Urothelium cell line (cell line): ENCODE results near the gene PNMT.

ENCODE experiments used
- DNase-seq: peaks from one replicate; pipeline ENCODE4 v3.0.0; 2011; ENCODE audit warnings: low spot score, mixed read lengths
- FAIRE-seq: peaks from 2 replicates; lab custom pipeline; 2011; peaks lifted over from hg19 to GRCh38; lab: Jason Lieb, UNC

The PNMT gene

GRCh38 chr17:39652587-39653315, 15.5 kb upstream of the PNMT start:
- DNase-seq (no peak), FAIRE-seq (no peak)

GRCh38 chr17:39653316-39653661, 15.0 kb upstream of the PNMT start:
- FAIRE-seq: no peak
- no peak for DNase-seq

- FAIRE-seq: peak; percentile 20
- peak; percentile 80 for DNase-seq
Measured at GRCh38 chr17:39653662-39654331, 14.5 kb upstream of the PNMT start.

- FAIRE-seq (no peak), DNase-seq (no peak)
Measured at GRCh38 chr17:39655105-39655504, 13.1 kb upstream of the PNMT start.

GRCh38 chr17:39658346-39658745, 9.9 kb upstream of the PNMT start:
- DNase-seq: no peak
- no peak for FAIRE-seq

- no peak for DNase-seq
- no peak for FAIRE-seq
Measured at GRCh38 chr17:39658760-39659159, 9.5 kb upstream of the PNMT start.

GRCh38 chr17:39659279-39660010, 8.8 kb upstream of the PNMT start:
- no peak for DNase-seq
- no peak for FAIRE-seq

- DNase-seq (no peak), FAIRE-seq (no peak)
Measured at GRCh38 chr17:39660011-39660360, 8.3 kb upstream of the PNMT start.

- no peak for DNase-seq
Measured at GRCh38 chr17:39660397-39661385, 7.6 kb upstream of the PNMT start.

GRCh38 chr17:39661744-39662541, 6.3 kb upstream of the PNMT start:
- FAIRE-seq (no peak), DNase-seq (no peak)

More at GRCh38 chr17:39660397-39661385, 7.6 kb upstream of the PNMT start:
- FAIRE-seq: no peak

GRCh38 chr17:39662551-39663339, 5.5 kb upstream of the PNMT start:
- no peak for FAIRE-seq

GRCh38 chr17:39663340-39663687, 4.9 kb upstream of the PNMT start:
- FAIRE-seq: no peak

More at GRCh38 chr17:39662551-39663339, 5.5 kb upstream of the PNMT start:
- DNase-seq: no peak

GRCh38 chr17:39663688-39664580, 4.3 kb upstream of the PNMT start:
- FAIRE-seq: no peak
- peak; percentile 50 for DNase-seq

More at GRCh38 chr17:39663340-39663687, 4.9 kb upstream of the PNMT start:
- DNase-seq: no peak

- DNase-seq (no peak), FAIRE-seq (no peak)
Measured at GRCh38 chr17:39664581-39665561, 3.4 kb upstream of the PNMT start, which contains the start of gene TCAP. Gene TCAP (plus strand): TSS chr17:39665349. CDS start chr17:39665360, 11 bp downstream.

GRCh38 chr17:39665642-39666224, 2.5 kb upstream of the PNMT start:
- FAIRE-seq (no peak), DNase-seq (no peak)

GRCh38 chr17:39666231-39666600, 2.0 kb upstream of the PNMT start:
- FAIRE-seq (no peak), DNase-seq (no peak)
